GM20000 (cell line): Measurements from ENCODE around the gene ADAD2.

ENCODE experiments used
- DNase-seq: peaks from one replicate; pipeline ENCODE4 v3.0.0; 2012; ENCODE audit warnings: low spot score
- CTCF ChIP-seq: IDR thresholded peaks from 2 replicates; pipeline ENCODE4 v1.5.1; 2012; ENCODE audit warnings: mild to moderate bottlenecking, control low read depth; ENCODE audit errors: extremely low read depth, missing control alignments

ADAD2 gene

GRCh38 chr16:84236671-84237070, 45.7 kb downstream of the ADAD2 start:
- TF ChIP-seq CTCF: no peak
- no peak for DNase-seq

GRCh38 chr16:84237994-84238750, 47.2 kb downstream of the ADAD2 start:
- no peak for DNase-seq
- no peak for TF ChIP-seq CTCF

- no peak for DNase-seq
- no peak for TF ChIP-seq CTCF
Measured at GRCh38 chr16:84239141-84239769, 48.3 kb downstream of the ADAD2 start.

GRCh38 chr16:84239909-84240308, 49.0 kb downstream of the ADAD2 start, which contains the start of gene KCNG4:
TSS of gene KCNG4 (minus strand) at chr16:84240012. CDS start at chr16:84237485, 2,527 bp downstream.
- DNase-seq: no peak
- no peak for TF ChIP-seq CTCF

- no peak for DNase-seq
- no peak for TF ChIP-seq CTCF
Measured at GRCh38 chr16:84240455-84240854, 49.5 kb downstream of the ADAD2 start.

GRCh38 chr16:84241778-84242177, 50.8 kb downstream of the ADAD2 start:
- no peak for DNase-seq

More at GRCh38 chr16:84241778-84242177, 50.8 kb downstream of the ADAD2 start:
- no peak for TF ChIP-seq CTCF
